ENCODE measurements around the gene ST6GALNAC6. TPM values are rescaled to one million over a fixed set of nuclear protein-coding genes. Genes with fewer than 3 reads are reported as not detected.

Gene ST6GALNAC6
- total RNA-seq, 4 donors from 2014 or later: 101 to 287 (median 176) TPM

- no peak for TF ChIP-seq CTCF (IDR thresholded peaks at IDR 0.05; ENCODE audit: low read depth)
Observed at GRCh38 chr9:127837346-127837745, 62.1 kb downstream of the ST6GALNAC6 start.

- no peak for TF ChIP-seq CTCF (IDR thresholded peaks at IDR 0.05; ENCODE audit: low read depth)
Observed at GRCh38 chr9:127835991-127836516, 63.3 kb downstream of the ST6GALNAC6 start.

Small RNAs within 50 kb of the gene (small RNA-seq; reads per million reads assigned to genes)
- gene MIR4672: not detected
- not detected for gene RNA5SP296

Other genes with a start within 250 kb of the ST6GALNAC6 start
- not detected for gene CFAP157, start 192.6 kb downstream of the ST6GALNAC6 start, total RNA-seq
- 10 to 100 TPM in 3 of 4 donors, 1 to 10 TPM in 1; 9.9 to 32.8 (median 17.2) TPM for gene PTRH1, start 183.9 kb downstream of the ST6GALNAC6 start, total RNA-seq
- gene TTC16, start 183.5 kb downstream of the ST6GALNAC6 start, total RNA-seq: under 1 TPM in 1 of 4 donors, not detected in 3; 0.16 TPM
- 10 to 100 TPM in 2 of 4 donors, 1 to 10 TPM in 2; 4.1 to 14.3 (median 8.8) TPM for gene TOR2A, start 164.3 kb downstream of the ST6GALNAC6 start, total RNA-seq
- gene SH2D3C, start 120.9 kb downstream of the ST6GALNAC6 start, total RNA-seq: 10 to 100 TPM in 1 of 4 donors, 1 to 10 TPM in 3; 6.8 to 23.0 (median 8.4) TPM
- 10 to 100 TPM; 44.0 to 91.4 (median 56.2) TPM for gene CDK9, start 113.6 kb downstream of the ST6GALNAC6 start, total RNA-seq
- gene FPGS, start 96.7 kb downstream of the ST6GALNAC6 start, total RNA-seq: 100 to 1,000 TPM in 1 of 4 donors, 10 to 100 TPM in 3; 42.0 to 230 (median 75.4) TPM
- gene ENG, start 44.9 kb downstream of the ST6GALNAC6 start, total RNA-seq: 100 to 1,000 TPM in 1 of 4 donors, 10 to 100 TPM in 3; 37.9 to 153 (median 50.8) TPM
- 10 to 100 TPM; 14.2 to 35.6 (median 19.1) TPM for gene AK1, start 21.9 kb downstream of the ST6GALNAC6 start, total RNA-seq
- 10 to 100 TPM in 3 of 4 donors, 1 to 10 TPM in 1; 9.6 to 39.1 (median 21.4) TPM for gene ST6GALNAC4, start 17.4 kb upstream of the ST6GALNAC6 start, total RNA-seq
- gene PIP5KL1, start 31.2 kb upstream of the ST6GALNAC6 start, total RNA-seq: 1 to 10 TPM in 2 of 4 donors, under 1 TPM in 1, not detected in 1; 0.44 to 2.3 (median 1.0) TPM
- gene DPM2, start 38.3 kb upstream of the ST6GALNAC6 start, total RNA-seq: 10 to 100 TPM in 2 of 4 donors, 1 to 10 TPM in 2; 7.5 to 14.2 (median 9.6) TPM
- gene EEIG1, start 81.4 kb upstream of the ST6GALNAC6 start, total RNA-seq: 10 to 100 TPM in 1 of 4 donors, 1 to 10 TPM in 3; 4.8 to 21.2 (median 8.1) TPM
- gene NAIF1, start 167.7 kb upstream of the ST6GALNAC6 start, total RNA-seq: 1 to 10 TPM; 3.6 to 9.5 (median 8.9) TPM
- 10 to 100 TPM; 13.4 to 60.1 (median 19.5) TPM for gene SLC25A25, start 168.6 kb upstream of the ST6GALNAC6 start, total RNA-seq
- 10 to 100 TPM; 24.5 to 40.3 (median 25.8) TPM for gene PTGES2, start 228.1 kb upstream of the ST6GALNAC6 start, total RNA-seq
- 1 to 10 TPM in 1 of 4 donors, not detected in 3; 1.6 TPM for gene LCN2, start 249.8 kb upstream of the ST6GALNAC6 start, total RNA-seq